GM21717 (cell line): ENCODE measurements around the gene OR2V1.

Experiments used
- ATAC-seq: cut with Tn5 transposase; IDR thresholded peaks from one replicate; pipeline ENCODE4 v1.9.1; 2021; ENCODE audit warnings: mild to moderate bottlenecking, moderate library complexity; ENCODE audit not compliant: unreplicated experiment

Gene OR2V1

GRCh38 chr5:181084621-181085195, 46.3 kb downstream of the OR2V1 start:
- no peak for ATAC-seq

GRCh38 chr5:181081989-181082388, 49.0 kb downstream of the OR2V1 start:
- no peak for ATAC-seq

GRCh38 chr5:181076920-181077319, 54.0 kb downstream of the OR2V1 start:
- ATAC-seq, result no peak
